SK-N-SH (cell line): ENCODE results near the gene SYNPO2. TPM values are rescaled to one million over a fixed set of nuclear protein-coding genes. Genes with fewer than 3 reads are reported as not detected.

Source experiments
- CTCF ChIA-PET: fragments of 300-600, 350-600 bp; formaldehyde crosslinking; extraction: SDS; loops from one replicate; lab custom pipeline; 2021; lab: Yijun Ruan, JAX
- POLR2A ChIA-PET: fragments of 350-600 bp; sonication (Branson Sonifier 250); formaldehyde crosslinking; extraction: SDS; loops from one replicate; lab custom pipeline; 2020; ENCODE audit warnings: antibody characterized with exemption, inconsistent platforms; lab: Yijun Ruan, JAX
- DNase-seq: peaks from one replicate; pipeline ENCODE4 v3.0.0; 2012
- H2AFZ ChIP-seq: fragments of 200-600 bp; sonication (generic); 2 replicates; pipeline ENCODE4 v1.8.1; 2016; ENCODE audit warnings: antibody characterized with exemption, mild to moderate bottlenecking, low read depth
- H3F3A ChIP-seq: fragments of 200-600 bp; sonication (generic); replicated peaks from 2 replicates; pipeline ENCODE3; 2016; ENCODE audit warnings: antibody characterized with exemption, mild to moderate bottlenecking; ENCODE audit not compliant: insufficient read depth
- H3K27ac ChIP-seq, 2 experiments: fragments of 200-500 bp in 1 of 2; fragments of 200-600 bp in 1 of 2; sonication (Bioruptor generic) in 1 of 2; sonication (generic), shearing (Covaris generic) in 1 of 2; 2 replicates each; pipeline versions ENCODE4 v1.5.1 to v1.6.1; 2014 to 2016; ENCODE audit warnings: low read depth in 2 of 2, inconsistent platforms in 1 of 2, low read length in 1 of 2, mild to moderate bottlenecking in 1 of 2, mixed read lengths in 1 of 2
- H3K27me3 ChIP-seq: fragments of 200-600 bp; sonication (generic), shearing (Covaris generic); 2 replicates; pipeline ENCODE4 v1.6.1; 2016; ENCODE audit warnings: mixed run types; ENCODE audit not compliant: insufficient read depth
- H3K36me3 ChIP-seq, 2 experiments: fragments of 200-500 bp in 1 of 2; fragments of 200-600 bp in 1 of 2; sonication (Bioruptor generic) in 1 of 2; sonication (generic) in 1 of 2; replicated peaks in 1 of 2; 2 replicates each; pipeline versions ENCODE3 to v1.5.1; 2014 to 2016; ENCODE audit warnings: low read length in 1 of 2, mild to moderate bottlenecking in 1 of 2; ENCODE audit not compliant: insufficient read depth in 2 of 2, control insufficient read depth in 1 of 2
- H3K4me1 ChIP-seq, 2 experiments: fragments of 200-500 bp in 1 of 2; fragments of 200-600 bp in 1 of 2; sonication (Bioruptor generic) in 1 of 2; sonication (generic), shearing (Covaris generic) in 1 of 2; 2 replicates each; pipeline versions ENCODE4 v1.5.1 to v1.6.1; 2014 to 2016; ENCODE audit warnings: low read depth in 1 of 2, low read length in 1 of 2, mixed run types in 1 of 2; ENCODE audit not compliant: insufficient read depth in 2 of 2, control insufficient read depth in 1 of 2
- H3K4me2 ChIP-seq: fragments of 200-600 bp; sonication (generic), shearing (Covaris generic); 2 replicates; pipeline ENCODE4 v1.6.1; 2017; ENCODE audit warnings: mixed run types
- H3K4me3 ChIP-seq, 2 experiments: fragments of 200-500 bp in 1 of 2; fragments of 200-600 bp in 1 of 2; sonication (Bioruptor generic) in 1 of 2; sonication (generic), shearing (Covaris generic) in 1 of 2; 2 replicates each; pipeline versions ENCODE4 v1.5.1 to v1.8.1; 2014 to 2016; ENCODE audit warnings: low read depth in 2 of 2, inconsistent platforms in 1 of 2, low read length in 1 of 2, mild to moderate bottlenecking in 1 of 2, mixed read lengths in 1 of 2, moderate library complexity in 1 of 2
- H3K79me2 ChIP-seq: fragments of 200-600 bp; sonication (generic); 2 replicates; pipeline ENCODE4 v1.8.1; 2017; ENCODE audit warnings: mild to moderate bottlenecking; ENCODE audit not compliant: insufficient read depth
- H3K9ac ChIP-seq: fragments of 200-600 bp; sonication (generic); 2 replicates; pipeline ENCODE4 v1.6.1; 2017; ENCODE audit warnings: mixed run types
- H3K9me2 ChIP-seq: fragments of 200-600 bp; sonication (generic); 2 replicates; pipeline ENCODE4 v1.6.1; 2017; ENCODE audit warnings: mixed run types
- H3K9me3 ChIP-seq: fragments of 200-600 bp; sonication (generic); 2 replicates; pipeline ENCODE4 v1.6.1; 2017; ENCODE audit warnings: mixed run types, mild to moderate bottlenecking, moderate library complexity
- H4K20me1 ChIP-seq: fragments of 200-600 bp; sonication (generic); 2 replicates; pipeline ENCODE4 v1.6.1; 2017; ENCODE audit warnings: mild to moderate bottlenecking, mixed run types; ENCODE audit not compliant: insufficient read depth
- ELF1 ChIP-seq: IDR thresholded peaks from 2 replicates; pipeline ENCODE4 v1.4.0; 2012
- EP300 ChIP-seq, 2 experiments: IDR thresholded peaks; 2 replicates each; pipeline versions ENCODE4 v1.4.0 to v1.6.1; 2012; ENCODE audit warnings: borderline replicate concordance in 1 of 2, low read depth in 1 of 2, low read length in 1 of 2
- FOSL2 ChIP-seq: IDR thresholded peaks from 2 replicates; pipeline ENCODE4 v1.4.0; 2012; ENCODE audit warnings: low read depth, mild to moderate bottlenecking, moderate library complexity, borderline replicate concordance
- FOXM1 ChIP-seq: IDR thresholded peaks from 2 replicates; pipeline ENCODE4 v1.4.0; 2012; ENCODE audit warnings: low read depth, mild to moderate bottlenecking
- GABPA ChIP-seq: IDR thresholded peaks from 2 replicates; pipeline ENCODE4 v1.4.0; 2012; ENCODE audit warnings: low read depth, mild to moderate bottlenecking
- GATA2 ChIP-seq: sonication (generic); formaldehyde crosslinking; IDR thresholded peaks from 2 replicates; pipeline ENCODE4 v1.5.0; 2020; ENCODE audit warnings: mild to moderate bottlenecking, missing genetic modification reagents
- JUND ChIP-seq: IDR thresholded peaks from 2 replicates; pipeline ENCODE4 v1.4.0; 2012
- NFIC ChIP-seq: IDR thresholded peaks from 2 replicates; pipeline ENCODE4 v1.4.0; 2012; ENCODE audit warnings: borderline replicate concordance
- NRF1 ChIP-seq: IDR thresholded peaks from 2 replicates; pipeline ENCODE4 v1.6.1; 2012; ENCODE audit warnings: low read depth, mild to moderate bottlenecking, low read length
- POLR2AphosphoS5 ChIP-seq: IDR thresholded peaks from 2 replicates; pipeline ENCODE4 v1.6.1; 2012; ENCODE audit warnings: low read depth, low read length
- RAD21 ChIP-seq: IDR thresholded peaks from 2 replicates; pipeline ENCODE4 v1.6.1; 2012; ENCODE audit warnings: mild to moderate bottlenecking, low read length
- RFX5 ChIP-seq: IDR thresholded peaks from 2 replicates; pipeline ENCODE4 v1.6.1; 2012; ENCODE audit warnings: mild to moderate bottlenecking, improper control_type of control experiment, low read length
- RXRA ChIP-seq: IDR thresholded peaks from 2 replicates; pipeline ENCODE4 v1.4.0; 2012; ENCODE audit warnings: low read depth, mild to moderate bottlenecking, borderline replicate concordance
- SIN3A ChIP-seq: IDR thresholded peaks from 2 replicates; pipeline ENCODE4 v1.6.1; 2012; ENCODE audit warnings: low read depth, mild to moderate bottlenecking, low read length, moderate library complexity, borderline replicate concordance
- YY1 ChIP-seq: IDR thresholded peaks from 2 replicates; pipeline ENCODE4 v1.4.0; 2012; ENCODE audit warnings: low read depth, mild to moderate bottlenecking
- polyA plus RNA-seq, 3 experiments: library from polyadenylated mRNA; depleted of rRNA; stranded (reverse); fragments of >200 nt; gene quantifications; 2 replicates each; pipeline ENCODE4 v1.2.3, GENCODE V29; 2012
- TF ChIP-seq, protein P1 (sequence below): fragments of 150-350 bp; IDR thresholded peaks from 2 replicates; pipeline ENCODE4 v1.6.1; 2017; ENCODE audit warnings: antibody characterized with exemption, low read length, low read depth, borderline replicate concordance
- TF ChIP-seq, protein P2 (sequence below): fragments of 150-350 bp; IDR thresholded peaks from 2 replicates; pipeline ENCODE4 v1.6.1; 2016; ENCODE audit warnings: mild to moderate bottlenecking, low read depth, low read length
- TF ChIP-seq, protein P3 (sequence below): IDR thresholded peaks from 2 replicates; pipeline ENCODE4 v1.4.0; 2012; ENCODE audit warnings: low read depth, borderline replicate concordance
- TF ChIP-seq, protein P4 (sequence below): IDR thresholded peaks from 2 replicates; pipeline ENCODE4; 2012

SYNPO2 gene
- polyA plus RNA-seq, 1 of the 3 experiments (the other 2 are of a cell fraction) = 7.2 TPM

DNA sequence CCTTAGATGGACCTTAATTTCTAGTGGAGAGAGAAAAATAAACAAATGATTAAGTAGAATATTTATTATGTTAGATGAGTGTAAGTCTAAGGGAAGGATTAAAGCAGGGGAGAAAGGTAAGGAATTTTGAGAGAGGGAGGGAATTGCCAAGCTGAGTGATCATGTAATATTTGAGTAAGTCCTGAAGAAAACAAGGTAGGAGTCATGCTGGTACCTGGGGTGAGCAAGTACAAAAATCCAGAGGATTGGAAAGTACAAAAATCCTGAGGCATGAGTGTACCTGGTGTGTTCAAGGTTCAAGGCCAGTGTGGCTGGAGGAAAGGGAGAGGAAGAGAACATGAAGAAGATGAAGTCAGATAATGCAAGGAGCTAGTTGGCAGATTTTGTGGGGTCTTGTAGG lies 159.8 kb downstream of the SYNPO2 start:
- CTCF ChIA-PET = interaction anchor here (1.2 to 2.4 kb wide), 2 partner anchors 9 to 578 kb away, joined by 3 to 7 read pairs; no protein-coding TSS in a partner anchor
- no peak overlapping the region for H3K4me2 ChIP-seq
- H3K4me3 ChIP-seq = no peak overlapping the region
- H3K79me2 ChIP-seq = no peaks in the 10 kb centered on the region
- no peaks in the 10 kb centered on the region for H3F3A ChIP-seq
- no peaks in the 10 kb centered on the region for H4K20me1 ChIP-seq
- no peak overlapping the region for H3K9ac ChIP-seq
- POLR2A ChIA-PET = no interaction called here
- H2AFZ ChIP-seq = no peak overlapping the region
- DNase-seq = no peak
- H3K27ac ChIP-seq = no peak overlapping the region
- TF ChIP-seq, protein P1, sequence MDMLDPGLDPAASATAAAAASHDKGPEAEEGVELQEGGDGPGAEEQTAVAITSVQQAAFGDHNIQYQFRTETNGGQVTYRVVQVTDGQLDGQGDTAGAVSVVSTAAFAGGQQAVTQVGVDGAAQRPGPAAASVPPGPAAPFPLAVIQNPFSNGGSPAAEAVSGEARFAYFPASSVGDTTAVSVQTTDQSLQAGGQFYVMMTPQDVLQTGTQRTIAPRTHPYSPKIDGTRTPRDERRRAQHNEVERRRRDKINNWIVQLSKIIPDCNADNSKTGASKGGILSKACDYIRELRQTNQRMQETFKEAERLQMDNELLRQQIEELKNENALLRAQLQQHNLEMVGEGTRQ = no peak
- no peak for TF ChIP-seq POLR2AphosphoS5
- no peak for TF ChIP-seq NFIC
- TF ChIP-seq YY1 = no peak
- TF ChIP-seq RFX5 = no peak
- TF ChIP-seq RAD21 = no peak
- TF ChIP-seq GATA2 = no peak
- no peak for TF ChIP-seq EP300 (IDR thresholded peaks at IDR 0.05; ENCODE audit: borderline replicate concordance in 1 of 2, low read depth in 1 of 2, low read length in 1 of 2)
- no peak for TF ChIP-seq FOSL2
- no peak for TF ChIP-seq NRF1
- no peak for TF ChIP-seq ELF1
- TF ChIP-seq SIN3A = no peak
- no peak for TF ChIP-seq RXRA
- TF ChIP-seq, protein P2, sequence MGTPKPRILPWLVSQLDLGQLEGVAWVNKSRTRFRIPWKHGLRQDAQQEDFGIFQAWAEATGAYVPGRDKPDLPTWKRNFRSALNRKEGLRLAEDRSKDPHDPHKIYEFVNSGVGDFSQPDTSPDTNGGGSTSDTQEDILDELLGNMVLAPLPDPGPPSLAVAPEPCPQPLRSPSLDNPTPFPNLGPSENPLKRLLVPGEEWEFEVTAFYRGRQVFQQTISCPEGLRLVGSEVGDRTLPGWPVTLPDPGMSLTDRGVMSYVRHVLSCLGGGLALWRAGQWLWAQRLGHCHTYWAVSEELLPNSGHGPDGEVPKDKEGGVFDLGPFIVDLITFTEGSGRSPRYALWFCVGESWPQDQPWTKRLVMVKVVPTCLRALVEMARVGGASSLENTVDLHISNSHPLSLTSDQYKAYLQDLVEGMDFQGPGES = no peak
- TF ChIP-seq, protein P3, sequence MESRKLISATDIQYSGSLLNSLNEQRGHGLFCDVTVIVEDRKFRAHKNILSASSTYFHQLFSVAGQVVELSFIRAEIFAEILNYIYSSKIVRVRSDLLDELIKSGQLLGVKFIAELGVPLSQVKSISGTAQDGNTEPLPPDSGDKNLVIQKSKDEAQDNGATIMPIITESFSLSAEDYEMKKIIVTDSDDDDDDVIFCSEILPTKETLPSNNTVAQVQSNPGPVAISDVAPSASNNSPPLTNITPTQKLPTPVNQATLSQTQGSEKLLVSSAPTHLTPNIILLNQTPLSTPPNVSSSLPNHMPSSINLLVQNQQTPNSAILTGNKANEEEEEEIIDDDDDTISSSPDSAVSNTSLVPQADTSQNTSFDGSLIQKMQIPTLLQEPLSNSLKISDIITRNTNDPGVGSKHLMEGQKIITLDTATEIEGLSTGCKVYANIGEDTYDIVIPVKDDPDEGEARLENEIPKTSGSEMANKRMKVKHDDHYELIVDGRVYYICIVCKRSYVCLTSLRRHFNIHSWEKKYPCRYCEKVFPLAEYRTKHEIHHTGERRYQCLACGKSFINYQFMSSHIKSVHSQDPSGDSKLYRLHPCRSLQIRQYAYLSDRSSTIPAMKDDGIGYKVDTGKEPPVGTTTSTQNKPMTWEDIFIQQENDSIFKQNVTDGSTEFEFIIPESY = no peak
- no peak for TF ChIP-seq FOXM1
- TF ChIP-seq, protein P4, sequence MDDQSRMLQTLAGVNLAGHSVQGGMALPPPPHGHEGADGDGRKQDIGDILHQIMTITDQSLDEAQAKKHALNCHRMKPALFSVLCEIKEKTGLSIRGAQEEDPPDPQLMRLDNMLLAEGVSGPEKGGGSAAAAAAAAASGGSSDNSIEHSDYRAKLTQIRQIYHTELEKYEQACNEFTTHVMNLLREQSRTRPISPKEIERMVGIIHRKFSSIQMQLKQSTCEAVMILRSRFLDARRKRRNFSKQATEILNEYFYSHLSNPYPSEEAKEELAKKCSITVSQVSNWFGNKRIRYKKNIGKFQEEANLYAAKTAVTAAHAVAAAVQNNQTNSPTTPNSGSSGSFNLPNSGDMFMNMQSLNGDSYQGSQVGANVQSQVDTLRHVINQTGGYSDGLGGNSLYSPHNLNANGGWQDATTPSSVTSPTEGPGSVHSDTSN = no peak
- TF ChIP-seq JUND = no peak
- TF ChIP-seq GABPA = no peak
- H3K36me3 ChIP-seq = no peaks in the 10 kb centered on the region
- no peaks in the 10 kb centered on the region for H3K27me3 ChIP-seq
- no peaks in the 10 kb centered on the region for H3K9me3 ChIP-seq
- H3K4me1 ChIP-seq = peaks cover 3 to 8% of the 10 kb centered on the region in 2 experiments; a peak in 2 of 4 replicates
- H3K9me2 ChIP-seq = no peaks in the 10 kb centered on the region
